DMS79 (cell line): ENCODE results near the gene CD276.
A peak's percentile ranks its signal among the peaks of the same experiment; 100 is the strongest.
"Not testable (repeated sequence)": the region's sequence is repeated elsewhere in the genome, so short reads cannot be mapped to it uniquely, and the experiment has no call there.

Experiments used
- DNase-seq: peaks from one replicate; lab custom pipeline; 2025; lab: John Stamatoyannopoulos, UW

The CD276 gene

GRCh38 chr15:73684581-73685455, 635 bp downstream of the CD276 start:
- no peak for DNase-seq

GRCh38 chr15:73685981-73686380, 1.8 kb downstream of the CD276 start:
- DNase-seq, result no peak

GRCh38 chr15:73686781-73687256, 2.6 kb downstream of the CD276 start:
- DNase-seq, result no peak

- no peak for DNase-seq
These were observed 3.2 kb downstream of the CD276 start for GRCh38 chr15:73687351-73687750.

- DNase-seq, result no peak
These were observed 4.3 kb downstream of the CD276 start for GRCh38 chr15:73688455-73688854.

- DNase-seq, result no peak
These were observed 7.2 kb downstream of the CD276 start for GRCh38 chr15:73691396-73691795.

GRCh38 chr15:73694419-73694818, 10.2 kb downstream of the CD276 start:
- DNase-seq, result no peak

- DNase-seq, result no peak
These were observed 11.8 kb downstream of the CD276 start for GRCh38 chr15:73695773-73696640.

GRCh38 chr15:73696641-73697001, 12.4 kb downstream of the CD276 start:
- DNase-seq, result no peak

- peak; percentile 45 for DNase-seq
These were observed 12.9 kb downstream of the CD276 start for GRCh38 chr15:73697033-73697467.

GRCh38 chr15:73699249-73700040, 15.3 kb downstream of the CD276 start:
- DNase-seq, result no peak

GRCh38 chr15:73700041-73700842, 16.1 kb downstream of the CD276 start:
- peak; percentile 22 for DNase-seq

- not testable (repeated sequence) for DNase-seq
These were observed 18.4 kb downstream of the CD276 start for GRCh38 chr15:73702311-73703239.

GRCh38 chr15:73703601-73704000, 19.4 kb downstream of the CD276 start:
- DNase-seq, result not testable (repeated sequence)

GRCh38 chr15:73704142-73704868, 20.1 kb downstream of the CD276 start:
- DNase-seq, result not testable (repeated sequence)

GRCh38 chr15:73704869-73705645, 20.9 kb downstream of the CD276 start:
- no peak for DNase-seq

- DNase-seq, result no peak
These were observed 24.5 kb downstream of the CD276 start for GRCh38 chr15:73708691-73709090.

GRCh38 chr15:73709241-73709640, 25.1 kb downstream of the CD276 start:
- no peak for DNase-seq
